ENCODE results near the gene ACAD9. TPM values are rescaled to one million over a fixed set of nuclear protein-coding genes. Genes with fewer than 3 reads are reported as not detected.

ACAD9 gene
- total and polyA plus RNA-seq, 7 donors = 16.2 to 40.5 (median 32.3) TPM

- no peak for TF ChIP-seq POLR2A (IDR thresholded peaks at IDR 0.05)
- intact Hi-C loops (cut with DNase I) = no loop called here
- WGBS, 2 donors = 74 to 78% methylated on average over 4 of the region's 4 CpGs
Observed at GRCh38 chr3:128867200-128868125, 12.0 kb upstream of the ACAD9 start.

DNA sequence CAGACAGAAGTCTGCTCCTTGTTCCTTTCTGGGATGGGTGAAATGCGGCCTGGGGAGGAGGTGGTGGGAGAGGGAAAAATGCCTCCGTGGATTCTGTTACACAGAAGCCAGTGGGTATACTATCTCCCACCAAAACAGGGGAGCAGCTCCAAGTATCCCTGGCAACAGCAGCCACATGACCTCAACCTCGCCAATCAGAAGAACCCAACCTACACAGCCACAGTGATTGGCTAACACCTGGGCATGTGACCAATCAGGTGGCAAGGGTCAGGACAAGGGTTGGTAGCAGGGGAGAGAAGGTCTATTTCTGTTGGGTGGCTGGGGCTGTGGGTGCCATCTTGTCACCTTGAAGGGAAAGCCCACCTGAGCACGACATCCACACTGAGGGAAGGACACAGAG lies 9.1 kb upstream of the ACAD9 start:
- WGBS, 2 donors = 96% methylated on average over 4 of the region's 4 CpGs
- intact Hi-C loops (cut with DNase I) = no loop called here
- no peaks in the 10 kb centered on the region for H3K36me3 ChIP-seq
- H3K4me1 ChIP-seq = no peaks in the 10 kb centered on the region
- no peak for DNase-seq
- TF ChIP-seq POLR2AphosphoS5 (IDR thresholded peaks at IDR 0.05) (no peak), EP300 (IDR thresholded peaks at IDR 0.05) (no peak), POLR2A (IDR thresholded peaks at IDR 0.05) (no peak)
- TF ChIP-seq, protein P1, sequence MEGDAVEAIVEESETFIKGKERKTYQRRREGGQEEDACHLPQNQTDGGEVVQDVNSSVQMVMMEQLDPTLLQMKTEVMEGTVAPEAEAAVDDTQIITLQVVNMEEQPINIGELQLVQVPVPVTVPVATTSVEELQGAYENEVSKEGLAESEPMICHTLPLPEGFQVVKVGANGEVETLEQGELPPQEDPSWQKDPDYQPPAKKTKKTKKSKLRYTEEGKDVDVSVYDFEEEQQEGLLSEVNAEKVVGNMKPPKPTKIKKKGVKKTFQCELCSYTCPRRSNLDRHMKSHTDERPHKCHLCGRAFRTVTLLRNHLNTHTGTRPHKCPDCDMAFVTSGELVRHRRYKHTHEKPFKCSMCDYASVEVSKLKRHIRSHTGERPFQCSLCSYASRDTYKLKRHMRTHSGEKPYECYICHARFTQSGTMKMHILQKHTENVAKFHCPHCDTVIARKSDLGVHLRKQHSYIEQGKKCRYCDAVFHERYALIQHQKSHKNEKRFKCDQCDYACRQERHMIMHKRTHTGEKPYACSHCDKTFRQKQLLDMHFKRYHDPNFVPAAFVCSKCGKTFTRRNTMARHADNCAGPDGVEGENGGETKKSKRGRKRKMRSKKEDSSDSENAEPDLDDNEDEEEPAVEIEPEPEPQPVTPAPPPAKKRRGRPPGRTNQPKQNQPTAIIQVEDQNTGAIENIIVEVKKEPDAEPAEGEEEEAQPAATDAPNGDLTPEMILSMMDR (IDR thresholded peaks at IDR 0.05) = no peak
- H3K4me3 ChIP-seq = no peak overlapping the region
- H3K27ac ChIP-seq = no peak overlapping the region
- no peaks in the 10 kb centered on the region for H3K27me3 ChIP-seq
- H3K9me3 ChIP-seq = no peaks in the 10 kb centered on the region

More at GRCh38 chr3:128867200-128868125, 12.0 kb upstream of the ACAD9 start:
- H3K27ac ChIP-seq = no peak overlapping the region
- no peaks in the 10 kb centered on the region for H3K27me3 ChIP-seq
- no peaks in the 10 kb centered on the region for H3K36me3 ChIP-seq
- no peak overlapping the region for H3K4me3 ChIP-seq
- peaks cover 0 to 5% (median 0%) of the 10 kb centered on the region in 4 donors for H3K4me1 ChIP-seq
- no peaks in the 10 kb centered on the region for H3K9me3 ChIP-seq
- DNase-seq = no peak

DNA sequence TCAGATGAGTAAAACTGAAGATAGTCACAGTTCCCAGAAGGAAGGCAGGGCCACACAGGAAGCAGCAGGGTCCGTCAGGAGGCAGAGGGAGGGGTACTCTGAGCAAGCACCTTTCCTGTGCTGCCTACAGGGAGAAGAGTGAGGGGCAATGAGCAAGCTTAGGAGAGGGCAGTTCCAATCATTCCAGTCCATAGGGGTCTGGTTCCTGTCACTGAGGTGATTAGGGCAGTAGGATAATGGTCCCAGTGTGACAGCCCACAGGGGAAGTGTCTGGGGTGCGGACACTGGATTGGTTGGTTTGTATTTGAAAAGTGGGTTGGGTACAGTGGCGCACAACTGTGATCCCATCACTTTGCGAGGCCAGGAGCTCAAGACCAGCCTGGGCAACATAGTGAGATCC lies 7.1 kb upstream of the ACAD9 start:
- no peak overlapping the region for H3K4me3 ChIP-seq
- H3K9me3 ChIP-seq = no peaks in the 10 kb centered on the region
- no peak overlapping the region for H3K27ac ChIP-seq
- H3K27me3 ChIP-seq = no peaks in the 10 kb centered on the region
- H3K4me1 ChIP-seq = no peaks in the 10 kb centered on the region
- H3K36me3 ChIP-seq = no peaks in the 10 kb centered on the region
- no peak for DNase-seq
- intact Hi-C loops (cut with DNase I) = no loop called here
- TF ChIP-seq, protein P1 (IDR thresholded peaks at IDR 0.05) = no peak
- no peak for TF ChIP-seq POLR2AphosphoS5 (IDR thresholded peaks at IDR 0.05)
- TF ChIP-seq POLR2A (IDR thresholded peaks at IDR 0.05) = no peak
- no peak for TF ChIP-seq EP300 (IDR thresholded peaks at IDR 0.05)
- 84 to 91% methylated on average over 4 of the region's 4 CpGs for WGBS, 2 donors

DNA sequence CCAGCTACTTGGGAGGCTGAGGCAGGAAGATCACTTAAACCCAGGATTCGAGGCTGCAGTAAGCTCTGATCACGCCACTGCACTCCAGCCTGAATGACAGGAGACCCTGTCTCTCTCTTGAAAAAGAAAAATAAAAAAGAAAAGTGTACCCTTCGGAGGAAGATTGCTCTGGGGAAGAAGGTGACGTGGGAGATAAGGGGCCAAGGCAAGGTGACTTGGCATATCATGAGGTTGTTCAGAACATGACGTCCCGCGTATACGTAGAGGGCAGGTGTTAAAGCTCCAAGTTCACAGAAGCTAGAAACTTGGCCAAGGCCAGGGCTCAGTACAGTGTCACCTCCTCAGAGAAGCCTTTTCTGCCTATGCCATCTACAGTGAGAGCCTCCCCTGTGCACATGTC lies 6.7 kb upstream of the ACAD9 start:
- intact Hi-C loops (cut with DNase I) = no loop called here
- TF ChIP-seq POLR2A (IDR thresholded peaks at IDR 0.05) = no peak
- TF ChIP-seq, protein P1 (IDR thresholded peaks at IDR 0.05) = no peak
- no peak for TF ChIP-seq POLR2AphosphoS5 (IDR thresholded peaks at IDR 0.05)
- TF ChIP-seq EP300 (IDR thresholded peaks at IDR 0.05) = no peak

GRCh38 chr3:128873244-128874022 lies 6.0 kb upstream of the ACAD9 start:
- TF ChIP-seq, protein P1 (IDR thresholded peaks at IDR 0.05) = no peak
- no peak for TF ChIP-seq POLR2AphosphoS5 (IDR thresholded peaks at IDR 0.05)
- no peak for TF ChIP-seq POLR2A (IDR thresholded peaks at IDR 0.05)
- no peak for TF ChIP-seq EP300 (IDR thresholded peaks at IDR 0.05)
- intact Hi-C loops (cut with DNase I) = no loop called here
- no peak overlapping the region for H3K4me3 ChIP-seq
- no peaks in the 10 kb centered on the region for H3K36me3 ChIP-seq
- H3K27ac ChIP-seq = no peak overlapping the region
- H3K9me3 ChIP-seq = no peaks in the 10 kb centered on the region
- 73 to 76% methylated on average over 8 of the region's 8 CpGs for WGBS, 2 donors
- no peaks in the 10 kb centered on the region for H3K27me3 ChIP-seq
- H3K4me1 ChIP-seq = peaks cover 0 to 9% (median 8%) of the 10 kb centered on the region in 4 donors
- DNase-seq = no peak

More for the DNA sequence above, 6.7 kb upstream of the ACAD9 start:
- no peak overlapping the region for H3K27ac ChIP-seq
- no peaks in the 10 kb centered on the region for H3K27me3 ChIP-seq
- 87 to 89% methylated on average over 8 of the region's 8 CpGs for WGBS, 2 donors
- DNase-seq = no peak
- H3K36me3 ChIP-seq = no peaks in the 10 kb centered on the region
- H3K9me3 ChIP-seq = no peaks in the 10 kb centered on the region
- H3K4me3 ChIP-seq = no peak overlapping the region
- peaks cover 0 to 2% (median under 1%) of the 10 kb centered on the region in 4 donors for H3K4me1 ChIP-seq

Data from sigmoid colon (tissue), 7 donors.